SK-N-SH treated with all-trans-retinoic acid at 6 μM for 48 hours (cell line): ENCODE data around the gene HDAC4.

Experiments
- ATAC-seq: fragments of 200-7000 bp; cut with Tn5 transposase; 3 replicates; pipeline ENCODE4 v1.9.1; 2020; ENCODE audit warnings: mild to moderate bottlenecking, moderate library complexity
- ARNTL ChIP-seq: fragments of 450-650 bp; formaldehyde crosslinking; IDR thresholded peaks from 2 replicates; pipeline ENCODE4 v1.5.0; 2020; ENCODE audit warnings: low read depth, mild to moderate bottlenecking, moderate library complexity, borderline replicate concordance
- BACH2 ChIP-seq: fragments of 250-450 bp; sonication (Bioruptor Pico); IDR thresholded peaks from 2 replicates; pipeline ENCODE4 v1.9.0; 2021; ENCODE audit warnings: mild to moderate bottlenecking, borderline replicate concordance
- CREB5 ChIP-seq: fragments of 250-450 bp; sonication (Bioruptor Pico); IDR thresholded peaks from 2 replicates; pipeline ENCODE4 v1.5.1; 2020; ENCODE audit warnings: low read depth, mild to moderate bottlenecking, moderate library complexity
- CSDC2 ChIP-seq: fragments of 250-450 bp; sonication (Bioruptor Pico); IDR thresholded peaks from 2 replicates; pipeline ENCODE4 v1.5.0; 2020; ENCODE audit warnings: mild to moderate bottlenecking, moderate library complexity
- GLIS3 ChIP-seq: fragments of 250-450 bp; sonication (Bioruptor Pico); IDR thresholded peaks from 2 replicates; pipeline ENCODE4 v1.5.0; 2020; ENCODE audit warnings: mild to moderate bottlenecking, moderate library complexity
- ISL1 ChIP-seq: fragments of 250-450 bp; sonication (Bioruptor Pico); IDR thresholded peaks from 2 replicates; pipeline ENCODE4 v2.1.2; 2022; ENCODE audit warnings: mild to moderate bottlenecking, moderate library complexity
- OSR1 ChIP-seq: fragments of 250-450 bp; sonication (Bioruptor Pico); IDR thresholded peaks from 2 replicates; pipeline ENCODE4 v1.8.0; 2022; ENCODE audit warnings: moderate library complexity, mild to moderate bottlenecking, inconsistent platforms
- PATZ1 ChIP-seq: fragments of 250-450 bp; sonication (Bioruptor Pico); IDR thresholded peaks from 2 replicates; pipeline ENCODE4 v1.8.0; 2020; ENCODE audit warnings: mild to moderate bottlenecking, moderate library complexity, borderline replicate concordance
- PPARA ChIP-seq: fragments of 250-450 bp; sonication (Bioruptor Pico); IDR thresholded peaks from 2 replicates; pipeline ENCODE4 v1.5.0; 2020; ENCODE audit warnings: mild to moderate bottlenecking, borderline replicate concordance
- RARB ChIP-seq: fragments of 250-450 bp; sonication (Bioruptor Pico); IDR thresholded peaks from 2 replicates; pipeline ENCODE4 v1.8.0; 2021; ENCODE audit warnings: mild to moderate bottlenecking, moderate library complexity
- SNAI2 ChIP-seq: fragments of 250-450 bp; sonication (Bioruptor Pico); IDR thresholded peaks from 2 replicates; pipeline ENCODE4 v1.5.0; 2020; ENCODE audit warnings: mild to moderate bottlenecking, moderate library complexity
- TCF4 ChIP-seq: fragments of 250-450 bp; sonication (Bioruptor Pico); IDR thresholded peaks from 2 replicates; pipeline ENCODE4 v1.8.0; 2021; ENCODE audit warnings: mild to moderate bottlenecking, moderate library complexity, borderline replicate concordance
- TOX ChIP-seq: fragments of 250-450 bp; sonication (Bioruptor Pico); IDR thresholded peaks from 2 replicates; pipeline ENCODE4 v1.8.0; 2021; ENCODE audit warnings: mild to moderate bottlenecking, moderate library complexity, borderline replicate concordance
- TSHZ2 ChIP-seq: fragments of 250-450 bp; sonication (Bioruptor Pico); IDR thresholded peaks from 2 replicates; pipeline ENCODE4 v1.5.0; 2020; ENCODE audit warnings: mild to moderate bottlenecking, moderate library complexity
- ZC3H10 ChIP-seq: fragments of 250-450 bp; sonication (Bioruptor Pico); IDR thresholded peaks from 2 replicates; pipeline ENCODE4 v1.5.1; 2021; ENCODE audit warnings: mild to moderate bottlenecking, moderate library complexity
- ZFP3 ChIP-seq: fragments of 250-450 bp; sonication (Bioruptor Pico); IDR thresholded peaks from 2 replicates; pipeline ENCODE4 v1.5.0; 2020; ENCODE audit warnings: mild to moderate bottlenecking, moderate library complexity
- ZFP30 ChIP-seq: fragments of 450-650 bp; formaldehyde crosslinking; IDR thresholded peaks from 2 replicates; pipeline ENCODE4 v1.5.0; 2022; ENCODE audit warnings: mild to moderate bottlenecking, moderate library complexity
- ZNF565 ChIP-seq: fragments of 450-650 bp; formaldehyde crosslinking; conservative IDR thresholded peaks from 2 replicates; pipeline ENCODE4 v1.5.0; 2020; ENCODE audit warnings: low read depth, mild to moderate bottlenecking, moderate library complexity
- ZNF70 ChIP-seq: fragments of 450-650 bp; formaldehyde crosslinking; IDR thresholded peaks from 2 replicates; pipeline ENCODE4 v1.5.0; 2020; ENCODE audit warnings: mild to moderate bottlenecking, moderate library complexity
- ZNF8 ChIP-seq: fragments of 450-650 bp; formaldehyde crosslinking; IDR thresholded peaks from 2 replicates; pipeline ENCODE4 v1.5.0; 2020; ENCODE audit warnings: mild to moderate bottlenecking, moderate library complexity
- TF ChIP-seq, protein P1 (sequence below): fragments of 250-450 bp; sonication (Bioruptor Pico); IDR thresholded peaks from 2 replicates; pipeline ENCODE4 v1.8.0; 2021; ENCODE audit warnings: low read depth, mild to moderate bottlenecking, moderate library complexity, borderline replicate concordance
- TF ChIP-seq, protein P2 (sequence below): fragments of 250-450 bp; sonication (Bioruptor Pico); IDR thresholded peaks from 2 replicates; pipeline ENCODE4 v1.5.1; 2021; ENCODE audit warnings: mild to moderate bottlenecking, moderate library complexity

Gene HDAC4

GRCh38 chr2:239439754-239440315, 39.0 kb upstream of the HDAC4 start (continued):
- TF ChIP-seq PATZ1 (no peak), OSR1 (CRISPR knock-in tag) (no peak), RARB (CRISPR knock-in tag) (no peak), PPARA (CRISPR knock-in tag) (no peak), ZFP30 (CRISPR knock-in tag) (no peak), TOX (CRISPR knock-in tag) (no peak), BACH2 (no peak), ARNTL (CRISPR knock-in tag) (no peak), GLIS3 (CRISPR knock-in tag) (no peak), SNAI2 (CRISPR knock-in tag) (no peak)
- TF ChIP-seq, protein P1, sequence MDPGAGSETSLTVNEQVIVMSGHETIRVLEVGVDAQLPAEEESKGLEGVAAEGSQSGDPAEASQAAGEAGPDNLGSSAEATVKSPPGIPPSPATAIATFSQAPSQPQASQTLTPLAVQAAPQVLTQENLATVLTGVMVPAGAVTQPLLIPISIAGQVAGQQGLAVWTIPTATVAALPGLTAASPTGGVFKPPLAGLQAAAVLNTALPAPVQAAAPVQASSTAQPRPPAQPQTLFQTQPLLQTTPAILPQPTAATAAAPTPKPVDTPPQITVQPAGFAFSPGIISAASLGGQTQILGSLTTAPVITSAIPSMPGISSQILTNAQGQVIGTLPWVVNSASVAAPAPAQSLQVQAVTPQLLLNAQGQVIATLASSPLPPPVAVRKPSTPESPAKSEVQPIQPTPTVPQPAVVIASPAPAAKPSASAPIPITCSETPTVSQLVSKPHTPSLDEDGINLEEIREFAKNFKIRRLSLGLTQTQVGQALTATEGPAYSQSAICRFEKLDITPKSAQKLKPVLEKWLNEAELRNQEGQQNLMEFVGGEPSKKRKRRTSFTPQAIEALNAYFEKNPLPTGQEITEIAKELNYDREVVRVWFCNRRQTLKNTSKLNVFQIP (CRISPR knock-in tag) = no peak
- TF ChIP-seq, all 23 proteins: peak for 0

DNA sequence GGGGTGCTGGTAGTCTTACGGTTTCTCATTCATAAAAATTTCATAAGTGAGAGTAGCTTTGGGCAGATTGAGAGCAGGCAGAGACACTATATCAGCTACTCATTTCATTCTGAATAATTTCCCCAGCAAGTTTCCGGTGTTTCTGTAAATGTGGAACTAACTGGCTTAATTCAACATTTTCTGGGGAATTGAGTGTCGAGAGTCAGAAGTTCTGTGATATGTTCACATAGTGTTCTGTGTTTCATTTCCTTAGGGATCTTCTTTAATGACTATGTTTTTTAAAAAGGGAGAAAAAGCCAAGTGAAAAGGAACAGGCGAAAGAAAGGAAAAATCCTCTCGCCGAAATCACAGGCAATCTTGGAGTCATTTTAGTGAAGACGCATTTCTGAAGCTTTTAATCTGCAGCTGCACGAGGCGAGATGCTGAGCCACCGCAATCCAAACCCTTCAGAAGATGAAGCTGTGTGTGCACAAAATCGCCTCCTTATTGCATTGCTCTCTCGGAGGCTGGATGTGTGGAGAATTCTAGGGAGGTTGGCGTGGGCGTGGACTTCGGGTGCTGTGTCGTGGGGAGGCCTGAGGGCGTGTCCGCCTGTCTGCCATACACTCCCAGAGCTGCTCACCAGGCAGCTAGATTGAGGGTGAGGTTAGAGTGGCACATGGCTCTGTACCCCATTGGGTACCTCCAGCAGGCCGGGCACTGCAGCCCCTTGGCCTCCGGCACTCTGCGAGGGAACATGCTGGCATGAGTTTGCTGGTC, 38.4 kb upstream of the HDAC4 start:
- TF ChIP-seq ZNF8 (CRISPR knock-in tag) (no peak), SNAI2 (CRISPR knock-in tag) (no peak), OSR1 (CRISPR knock-in tag) (no peak), ZNF70 (CRISPR knock-in tag) (no peak), ISL1 (CRISPR knock-in tag) (no peak), BACH2 (no peak), CREB5 (CRISPR knock-in tag) (no peak), TCF4 (CRISPR knock-in tag) (no peak), ZNF565 (CRISPR knock-in tag) (no peak), CSDC2 (CRISPR knock-in tag) (no peak), ZFP30 (CRISPR knock-in tag) (no peak), PPARA (CRISPR knock-in tag) (no peak), TSHZ2 (CRISPR knock-in tag) (no peak), ZFP3 (no peak)
- TF ChIP-seq, protein P2, sequence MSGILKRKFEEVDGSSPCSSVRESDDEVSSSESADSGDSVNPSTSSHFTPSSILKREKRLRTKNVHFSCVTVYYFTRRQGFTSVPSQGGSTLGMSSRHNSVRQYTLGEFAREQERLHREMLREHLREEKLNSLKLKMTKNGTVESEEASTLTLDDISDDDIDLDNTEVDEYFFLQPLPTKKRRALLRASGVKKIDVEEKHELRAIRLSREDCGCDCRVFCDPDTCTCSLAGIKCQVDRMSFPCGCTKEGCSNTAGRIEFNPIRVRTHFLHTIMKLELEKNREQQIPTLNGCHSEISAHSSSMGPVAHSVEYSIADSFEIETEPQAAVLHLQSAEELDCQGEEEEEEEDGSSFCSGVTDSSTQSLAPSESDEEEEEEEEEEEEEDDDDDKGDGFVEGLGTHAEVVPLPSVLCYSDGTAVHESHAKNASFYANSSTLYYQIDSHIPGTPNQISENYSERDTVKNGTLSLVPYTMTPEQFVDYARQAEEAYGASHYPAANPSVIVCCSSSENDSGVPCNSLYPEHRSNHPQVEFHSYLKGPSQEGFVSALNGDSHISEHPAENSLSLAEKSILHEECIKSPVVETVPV = no peak
- no peak for ATAC-seq

DNA sequence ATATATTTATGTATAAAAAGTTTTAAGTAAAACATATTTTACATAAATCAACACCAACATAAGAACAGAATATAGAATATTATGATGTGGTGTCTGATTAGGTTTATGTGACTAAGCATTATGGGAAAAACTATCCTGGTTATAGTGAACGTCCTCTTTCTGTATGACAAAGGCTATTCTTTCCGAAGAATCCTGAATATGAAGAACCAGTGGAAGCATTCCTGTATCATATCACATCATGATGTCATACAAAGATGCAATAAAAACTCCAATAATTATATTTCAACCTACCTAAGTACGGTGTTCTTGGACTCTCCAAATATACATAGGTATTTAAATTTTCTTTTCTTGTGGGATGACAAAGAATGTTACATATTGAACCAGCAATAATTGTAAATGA, 37.5 kb upstream of the HDAC4 start:
- no peak for TF ChIP-seq GLIS3 (CRISPR knock-in tag)
- TF ChIP-seq PPARA (CRISPR knock-in tag) = no peak
- TF ChIP-seq, protein P2 = no peak
- no peak for TF ChIP-seq OSR1 (CRISPR knock-in tag)
- no peak for TF ChIP-seq ZNF565 (CRISPR knock-in tag)
- no peak for TF ChIP-seq BACH2
- no peak for TF ChIP-seq CSDC2 (CRISPR knock-in tag)
- no peak for TF ChIP-seq PATZ1
- TF ChIP-seq RARB (CRISPR knock-in tag) = no peak
- no peak for TF ChIP-seq ZC3H10 (CRISPR knock-in tag)
- no peak for ATAC-seq
